IMR-90 (cell line): Measurements from ENCODE around the gene PDCL3. TPM values are rescaled to one million over a fixed set of nuclear protein-coding genes. Genes with fewer than 3 reads are reported as not detected.

Experiments used
- ATAC-seq: fragments of 200-7000 bp; cut with Tn5 transposase; 2 replicates; pipeline ENCODE4 v1.9.1; 2020; ENCODE audit warnings: low read depth, mild to moderate bottlenecking, moderate library complexity
- BruUV-seq: library from RNA; stranded (reverse); fragments of 400-500 nt; replicated peaks from 2 replicates; lab custom pipeline; 2021; lab: Mats Ljungman, UMichigan
- CTCF ChIA-PET: fragments of 300-600 bp; formaldehyde crosslinking; extraction: SDS; loops from one replicate; lab custom pipeline; 2021; ENCODE audit warnings: antibody characterized with exemption; lab: Yijun Ruan, JAX
- POLR2A ChIA-PET: fragments of 300-600 bp; sonication (Branson Sonifier 250); formaldehyde crosslinking; loops from one replicate; lab custom pipeline; 2022; ENCODE audit warnings: antibody characterized with exemption; ENCODE audit not compliant: unreplicated experiment; lab: Charles Lee
- DNase-seq: peaks from one replicate; pipeline ENCODE4 v3.0.0; 2013
- H2AFZ ChIP-seq: replicated peaks from 2 replicates; pipeline ENCODE3; 2013; ENCODE audit warnings: low read length, mild to moderate bottlenecking; ENCODE audit not compliant: poor library complexity
- H2AK5ac ChIP-seq: 2 replicates; pipeline ENCODE4 v1.6.1; 2013; ENCODE audit warnings: low read depth, low read length, inconsistent platforms
- H2AK9ac ChIP-seq: replicated peaks from 2 replicates; pipeline ENCODE3; 2013; ENCODE audit warnings: mild to moderate bottlenecking, low read depth, low read length, moderate library complexity; ENCODE audit not compliant: poor library complexity
- H2BK120ac ChIP-seq: 2 replicates; pipeline ENCODE4 v1.6.1; 2013; ENCODE audit warnings: low read depth, low read length, inconsistent platforms
- H2BK15ac ChIP-seq: 3 replicates; pipeline ENCODE4 v1.6.1; 2013; ENCODE audit warnings: low read depth, low read length, inconsistent platforms
- H2BK20ac ChIP-seq: 2 replicates; pipeline ENCODE4 v1.6.1; 2013; ENCODE audit warnings: low read depth, mild to moderate bottlenecking, inconsistent platforms, low read length, moderate library complexity
- H2BK5ac ChIP-seq: 2 replicates; pipeline ENCODE4 v1.6.1; 2013; ENCODE audit warnings: mild to moderate bottlenecking, low read depth, low read length, inconsistent platforms; ENCODE audit not compliant: poor library complexity, severe bottlenecking
- H3K14ac ChIP-seq: replicated peaks from 2 replicates; pipeline ENCODE4 v1.6.1; 2013; ENCODE audit warnings: low read depth, low read length, inconsistent platforms
- H3K18ac ChIP-seq: 2 replicates; pipeline ENCODE4 v1.6.1; 2013; ENCODE audit warnings: low read depth, low read length, control low read depth
- H3K23ac ChIP-seq: 2 replicates; pipeline ENCODE4 v1.6.1; 2013; ENCODE audit warnings: low read depth, low read length, inconsistent platforms
- H3K27ac ChIP-seq: 2 replicates; pipeline ENCODE4 v1.5.1; 2013; ENCODE audit warnings: mild to moderate bottlenecking, control low read depth, low read length; ENCODE audit not compliant: insufficient read depth
- H3K27me3 ChIP-seq: 2 replicates; pipeline ENCODE4 v1.6.1; 2013; ENCODE audit warnings: low read length; ENCODE audit not compliant: control insufficient read depth, insufficient read depth
- H3K36me3 ChIP-seq: 2 replicates; pipeline ENCODE4 v1.6.1; 2013; ENCODE audit warnings: low read length, mixed read lengths; ENCODE audit not compliant: control insufficient read depth, insufficient read depth
- H3K4ac ChIP-seq: 2 replicates; pipeline ENCODE4 v1.6.1; 2013; ENCODE audit warnings: low read depth, low read length, inconsistent platforms
- H3K4me1 ChIP-seq: 2 replicates; pipeline ENCODE4 v1.6.1; 2013; ENCODE audit warnings: low read length, mixed read lengths; ENCODE audit not compliant: control insufficient read depth, insufficient read depth
- H3K4me2 ChIP-seq: 2 replicates; pipeline ENCODE4 v1.6.1; 2013; ENCODE audit warnings: low read depth, mild to moderate bottlenecking, control low read depth, low read length, moderate library complexity
- H3K4me3 ChIP-seq: 2 replicates; pipeline ENCODE4 v1.5.1; 2013; ENCODE audit warnings: low read depth, mild to moderate bottlenecking, control low read depth, low read length, moderate library complexity; ENCODE audit not compliant: insufficient read depth
- H3K56ac ChIP-seq: 2 replicates; pipeline ENCODE4 v1.6.1; 2013; ENCODE audit warnings: low read length, inconsistent platforms; ENCODE audit not compliant: insufficient read depth; ENCODE audit errors: extremely low read depth
- H3K79me1 ChIP-seq, 2 experiments: 2 replicates each; pipeline ENCODE4 v1.6.1; 2013; ENCODE audit warnings: low read length in 2 of 2, inconsistent platforms in 1 of 2, low read depth in 1 of 2
- H3K9ac ChIP-seq: 2 replicates; pipeline ENCODE4 v1.6.1; 2013; ENCODE audit warnings: low read depth, low read length, control low read depth
- H3K9me1 ChIP-seq: 2 replicates; pipeline ENCODE4 v1.6.1; 2013; ENCODE audit warnings: low read length, inconsistent platforms; ENCODE audit not compliant: insufficient read depth
- H3K9me3 ChIP-seq: 2 replicates; pipeline ENCODE4 v1.6.1; 2013; ENCODE audit warnings: low read length; ENCODE audit not compliant: control insufficient read depth, insufficient read depth
- H4K20me1 ChIP-seq: 2 replicates; pipeline ENCODE4 v1.6.1; 2013; ENCODE audit warnings: low read length, inconsistent platforms; ENCODE audit not compliant: insufficient read depth
- H4K5ac ChIP-seq: 2 replicates; pipeline ENCODE4 v1.6.1; 2013; ENCODE audit warnings: mild to moderate bottlenecking, low read depth, low read length, control low read depth
- H4K8ac ChIP-seq, 2 experiments: 2 replicates each; pipeline ENCODE4 v1.6.1; 2013; ENCODE audit warnings: low read depth in 2 of 2, low read length in 2 of 2, control low read depth in 1 of 2, inconsistent platforms in 1 of 2
- H4K91ac ChIP-seq: 2 replicates; pipeline ENCODE4 v1.6.1; 2013; ENCODE audit warnings: low read depth, low read length, inconsistent platforms; ENCODE audit not compliant: insufficient read depth
- CEBPB ChIP-seq: IDR thresholded peaks from 2 replicates; pipeline ENCODE4 v1.6.1; 2012; ENCODE audit warnings: low read depth, low read length, improper control_type of control experiment
- FOS ChIP-seq: fragments of 150-350 bp; IDR thresholded peaks from 2 replicates; pipeline ENCODE4 v1.6.1; 2016; ENCODE audit warnings: low read depth, low read length
- NFE2L2 ChIP-seq: fragments of 150-350 bp; IDR thresholded peaks from 2 replicates; pipeline ENCODE4 v1.6.1; 2016; ENCODE audit warnings: low read depth, mild to moderate bottlenecking, low read length
- POLR2A ChIP-seq: IDR thresholded peaks from 2 replicates; pipeline ENCODE4 v1.6.1; 2012; ENCODE audit warnings: mild to moderate bottlenecking, low read depth, low read length
- WGBS, 2 experiments: methylation state at CpG; one replicate each; pipeline versions ENCODE4 v1.1.5 to v1.1.7; 2013; ENCODE audit warnings: missing lambda C conversion rate in 2 of 2; ENCODE audit not compliant: insufficient read length in 1 of 2; ENCODE audit errors: extremely low coverage in 2 of 2; 5-methylcytosine and 5-hydroxymethylcytosine counted together
- dilution Hi-C: fragments of 300-500 bp; cut with HindIII; formaldehyde crosslinking; loops from one replicate; pipeline ENCODE4 v1.14.3; 2018; ENCODE audit warnings: low sequenced_read_pairs; ENCODE audit not compliant: unreplicated experiment
- in situ Hi-C: fragments of 300-500 bp; cut with MboI; formaldehyde crosslinking; loops from 3 replicates; pipeline ENCODE4 v1.14.3; 2019; ENCODE audit warnings: low sequenced_read_pairs, inconsistent platforms, mixed read lengths
- intact Hi-C: fragments of 100-400 bp; cut with micrococcal nuclease; formaldehyde crosslinking; loops from 2 replicates; pipeline ENCODE4 v1.10.0; 2022
- polyA plus RNA-seq, 3 experiments: library from polyadenylated mRNA; depleted of rRNA; stranded (reverse); fragments of >200 nt; gene quantifications; 2 replicates each; pipeline ENCODE4 v1.2.3, GENCODE V29; 2012; ENCODE audit warnings: low replicate concordance in 1 of 3
- total RNA-seq: library from RNA; depleted of rRNA; stranded (reverse); fragments of >200 nt; gene quantifications from 2 replicates; pipeline ENCODE4 v1.2.3, GENCODE V29; 2012

The PDCL3 gene
- total and polyA plus RNA-seq, 2 of the 4 experiments (the other 2 are of a cell fraction), result 9.5 to 26.4 TPM

DNA sequence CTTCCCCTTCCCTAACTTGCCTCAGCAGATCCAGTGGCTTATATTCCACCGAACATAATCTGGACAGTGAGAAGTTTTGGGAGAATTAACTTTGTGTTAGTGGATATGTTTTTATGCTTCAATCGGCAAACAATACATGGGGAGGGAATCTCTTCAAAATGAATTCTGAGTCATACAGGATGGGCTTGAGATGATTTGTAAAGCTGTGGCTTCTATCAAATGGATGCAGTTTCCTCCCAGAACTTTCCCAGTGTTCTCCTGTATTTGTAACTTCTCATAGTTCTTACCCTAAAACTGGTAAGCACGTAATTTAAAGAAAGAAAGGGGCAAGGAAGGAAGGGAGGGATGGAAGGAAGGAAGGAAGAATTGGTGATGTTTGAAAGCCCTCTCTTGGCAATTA, 36.8 kb downstream of the PDCL3 start:
- H3K27me3 ChIP-seq, result no peaks in the 10 kb centered on the region
- no peaks in the 10 kb centered on the region for H3K9me1 ChIP-seq
- H2BK120ac ChIP-seq, result no peak overlapping the region
- H4K5ac ChIP-seq, result no peak overlapping the region
- H3K36me3 ChIP-seq, result no peaks in the 10 kb centered on the region
- no peak overlapping the region for H3K23ac ChIP-seq
- H3K79me1 ChIP-seq, result no peaks in the 10 kb centered on the region
- CTCF ChIA-PET, result no interaction called here
- no peak overlapping the region for H4K8ac ChIP-seq
- H3K4ac ChIP-seq, result no peak overlapping the region
- no peaks in the 10 kb centered on the region for H4K20me1 ChIP-seq
- H3K4me2 ChIP-seq, result no peak overlapping the region
- no peaks in the 10 kb centered on the region for H3K4me1 ChIP-seq
- no peak overlapping the region for H3K14ac ChIP-seq
- no peak for ATAC-seq
- no peak for DNase-seq
- TF ChIP-seq POLR2A (no peak), NFE2L2 (no peak), FOS (no peak), CEBPB (no peak)
- no peak overlapping the region for H2AFZ ChIP-seq
- BruUV-seq, result no TSS peak
- in situ Hi-C loops, result no loop called here
- POLR2A ChIA-PET, result no interaction called here
- WGBS, 2 experiments, result no CpG with 5 or more reads among the region's 3 CpGs
- H3K27ac ChIP-seq, result no peak overlapping the region
- H2BK5ac ChIP-seq, result no peak overlapping the region
- dilution Hi-C loops, result no loop called here
- H3K56ac ChIP-seq, result no peak overlapping the region
- H2AK5ac ChIP-seq, result no peak overlapping the region
- no peaks in the 10 kb centered on the region for H3K9me3 ChIP-seq
- H3K4me3 ChIP-seq, result no peak overlapping the region
- no peak overlapping the region for H2AK9ac ChIP-seq
- no peak overlapping the region for H4K91ac ChIP-seq
- no peak overlapping the region for H3K18ac ChIP-seq
- intact Hi-C loops, result no loop called here
- H2BK15ac ChIP-seq, result no peak overlapping the region
- H2BK20ac ChIP-seq, result no peak overlapping the region
- H3K9ac ChIP-seq, result no peak overlapping the region
